Fibroblast of lung (primary cell): ENCODE data around the gene CCDC60. TPM values are rescaled to one million over a fixed set of nuclear protein-coding genes. Genes with fewer than 3 reads are reported as not detected.

ENCODE experiments used
- DNase-seq, 2 donors: peaks; one replicate each; pipeline versions ENCODE4 v3.0.0 to v3.0.0-alpha.2; 2010; ENCODE audit warnings: low read depth in 2 of 2
- H2AFZ ChIP-seq: 2 replicates; pipeline ENCODE4 v1.5.1; 2012; ENCODE audit warnings: low read length, control low read depth, inconsistent platforms
- H3K27ac ChIP-seq: 2 replicates; pipeline ENCODE4 v1.5.1; 2011; ENCODE audit warnings: low read length, control low read depth; ENCODE audit not compliant: insufficient read depth
- H3K27me3 ChIP-seq: 2 replicates; pipeline ENCODE4 v1.5.1; 2011; ENCODE audit warnings: mild to moderate bottlenecking, low read length; ENCODE audit not compliant: control insufficient read depth, insufficient read depth
- H3K36me3 ChIP-seq: 2 replicates; pipeline ENCODE4 v1.5.1; 2011; ENCODE audit warnings: low read length; ENCODE audit not compliant: control insufficient read depth, insufficient read depth
- H3K4me1 ChIP-seq: 2 replicates; pipeline ENCODE4 v1.5.1; 2011; ENCODE audit warnings: low read length; ENCODE audit not compliant: control insufficient read depth, insufficient read depth; ENCODE audit errors: extremely low read depth
- H3K4me2 ChIP-seq: 2 replicates; pipeline ENCODE4 v1.5.1; 2011; ENCODE audit warnings: low read length, control low read depth; ENCODE audit not compliant: insufficient read depth; ENCODE audit errors: extremely low read depth
- H3K4me3 ChIP-seq, 4 experiments: fragments of 200-600 bp in 1 of 4; sonication (generic) in 1 of 4; replicated peaks in 1 of 4; 2 replicates each; pipeline ENCODE4 v1.5.1; 2011 to 2016; ENCODE audit warnings: low read length in 4 of 4, low read depth in 3 of 4, mild to moderate bottlenecking in 3 of 4, control low read depth in 2 of 4, inconsistent platforms in 1 of 4, mixed read lengths in 1 of 4; ENCODE audit not compliant: insufficient read depth in 1 of 4; ENCODE audit errors: control extremely low read depth in 1 of 4
- H3K79me2 ChIP-seq: 2 replicates; pipeline ENCODE4 v1.5.1; 2012; ENCODE audit warnings: mild to moderate bottlenecking, low read length, inconsistent platforms; ENCODE audit not compliant: control insufficient read depth, insufficient read depth
- H3K9ac ChIP-seq: 2 replicates; pipeline ENCODE4 v1.5.1; 2011; ENCODE audit warnings: mild to moderate bottlenecking, low read length, control low read depth; ENCODE audit not compliant: insufficient read depth
- H3K9me3 ChIP-seq: 2 replicates; pipeline ENCODE4 v1.5.1; 2012; ENCODE audit warnings: low read depth, low read length; ENCODE audit not compliant: control insufficient read depth, insufficient read depth
- H4K20me1 ChIP-seq: 2 replicates; pipeline ENCODE4 v1.5.1; 2011; ENCODE audit warnings: low read length; ENCODE audit not compliant: control insufficient read depth, insufficient read depth; ENCODE audit errors: extremely low read depth
- EZH2 ChIP-seq: IDR thresholded peaks from 2 replicates; pipeline ENCODE4 v1.5.1; 2012; ENCODE audit warnings: low read length, control low read depth, mild to moderate bottlenecking; ENCODE audit errors: missing control alignments
- polyA plus RNA-seq, 2 donors: library from polyadenylated mRNA; depleted of rRNA in 1 of 2; stranded (reverse) in 1 of 2; unstranded in 1 of 2; fragments of >200 nt; gene quantifications; 2 replicates each; pipeline ENCODE4 v1.2.1, GENCODE V29; 2011 to 2012; ENCODE audit warnings: missing spikeins in 1 of 2
- total RNA-seq: library from RNA; depleted of rRNA; stranded (reverse); fragments of >200 nt; gene quantifications from 2 replicates; pipeline ENCODE4 v1.2.1, GENCODE V29; 2014
- TF ChIP-seq, protein P1 (sequence below), 2 donors: IDR thresholded peaks in 1 of 2; conservative IDR thresholded peaks in 1 of 2; 1 replicate in 1 of 2; 2 replicates in 1 of 2; pipeline ENCODE4 v1.5.1; 2011 to 2012; ENCODE audit warnings: low read length in 2 of 2, control low read depth in 1 of 2, inconsistent platforms in 1 of 2, low read depth in 1 of 2, mild to moderate bottlenecking in 1 of 2

Gene CCDC60
- total and polyA plus RNA-seq, 2 donors (not counting 1 experiment from before 2014, with no cell fraction given), result not detected

DNA sequence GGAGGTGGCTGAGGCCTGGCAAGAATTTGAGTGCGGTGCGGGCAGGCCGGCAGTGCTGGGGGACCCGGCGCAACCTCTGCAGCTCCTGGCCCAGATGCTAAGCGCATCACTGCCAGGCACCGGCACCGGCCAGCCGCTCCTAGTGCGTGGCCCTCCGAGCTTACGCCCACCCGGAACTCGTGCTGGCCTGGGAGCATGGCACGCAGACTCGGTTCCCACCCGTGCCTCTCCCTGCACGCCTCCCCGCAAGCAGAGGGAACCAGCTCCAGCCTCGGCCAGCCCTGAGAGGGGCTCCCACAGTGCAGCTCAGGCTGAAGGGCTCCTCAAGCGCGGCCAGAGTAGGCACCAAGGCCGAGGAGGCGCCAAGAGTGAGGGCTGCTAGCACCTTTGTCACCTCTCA, 63.7 kb downstream of the CCDC60 start:
- TF ChIP-seq EZH2, result no peak
- TF ChIP-seq, protein P1, sequence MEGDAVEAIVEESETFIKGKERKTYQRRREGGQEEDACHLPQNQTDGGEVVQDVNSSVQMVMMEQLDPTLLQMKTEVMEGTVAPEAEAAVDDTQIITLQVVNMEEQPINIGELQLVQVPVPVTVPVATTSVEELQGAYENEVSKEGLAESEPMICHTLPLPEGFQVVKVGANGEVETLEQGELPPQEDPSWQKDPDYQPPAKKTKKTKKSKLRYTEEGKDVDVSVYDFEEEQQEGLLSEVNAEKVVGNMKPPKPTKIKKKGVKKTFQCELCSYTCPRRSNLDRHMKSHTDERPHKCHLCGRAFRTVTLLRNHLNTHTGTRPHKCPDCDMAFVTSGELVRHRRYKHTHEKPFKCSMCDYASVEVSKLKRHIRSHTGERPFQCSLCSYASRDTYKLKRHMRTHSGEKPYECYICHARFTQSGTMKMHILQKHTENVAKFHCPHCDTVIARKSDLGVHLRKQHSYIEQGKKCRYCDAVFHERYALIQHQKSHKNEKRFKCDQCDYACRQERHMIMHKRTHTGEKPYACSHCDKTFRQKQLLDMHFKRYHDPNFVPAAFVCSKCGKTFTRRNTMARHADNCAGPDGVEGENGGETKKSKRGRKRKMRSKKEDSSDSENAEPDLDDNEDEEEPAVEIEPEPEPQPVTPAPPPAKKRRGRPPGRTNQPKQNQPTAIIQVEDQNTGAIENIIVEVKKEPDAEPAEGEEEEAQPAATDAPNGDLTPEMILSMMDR (conservative IDR thresholded peaks at IDR 0.05 in 1 of 2, IDR thresholded peaks at IDR 0.05 in 1 of 2; ENCODE audit: low read depth in 1 of 2, low read length in 2 of 2), result no peak

GRCh38 chr12:119399301-119399700, 64.8 kb downstream of the CCDC60 start:
- H3K4me3 ChIP-seq, result no peak overlapping the region
- H3K27me3 ChIP-seq, result no peaks in the 10 kb centered on the region
- no peaks in the 10 kb centered on the region for H4K20me1 ChIP-seq
- DNase-seq, result no peak
- no peak overlapping the region for H3K4me2 ChIP-seq
- TF ChIP-seq, protein P1 (conservative IDR thresholded peaks at IDR 0.05 in 1 of 2, IDR thresholded peaks at IDR 0.05 in 1 of 2; ENCODE audit: low read depth in 1 of 2, low read length in 2 of 2), result no peak
- TF ChIP-seq EZH2, result no peak
- H3K4me1 ChIP-seq, result no peaks in the 10 kb centered on the region
- H3K9me3 ChIP-seq, result no peaks in the 10 kb centered on the region
- no peak overlapping the region for H3K9ac ChIP-seq
- no peaks in the 10 kb centered on the region for H3K36me3 ChIP-seq
- no peak overlapping the region for H3K27ac ChIP-seq
- no peaks in the 10 kb centered on the region for H3K79me2 ChIP-seq
- no peak overlapping the region for H2AFZ ChIP-seq

More for the DNA sequence above, 63.7 kb downstream of the CCDC60 start:
- Histone ChIP-seq H3K4me2 (no peak overlapping the region), H3K9ac (no peak overlapping the region), H3K27ac (no peak overlapping the region), H3K27me3 (no peaks in the 10 kb centered on the region), H3K4me1 (no peaks in the 10 kb centered on the region), H3K79me2 (no peaks in the 10 kb centered on the region), H2AFZ (no peak overlapping the region), H3K4me3 (no peak overlapping the region), H3K9me3 (no peaks in the 10 kb centered on the region), H3K36me3 (no peaks in the 10 kb centered on the region), H4K20me1 (no peaks in the 10 kb centered on the region)
- no peak for DNase-seq

DNA sequence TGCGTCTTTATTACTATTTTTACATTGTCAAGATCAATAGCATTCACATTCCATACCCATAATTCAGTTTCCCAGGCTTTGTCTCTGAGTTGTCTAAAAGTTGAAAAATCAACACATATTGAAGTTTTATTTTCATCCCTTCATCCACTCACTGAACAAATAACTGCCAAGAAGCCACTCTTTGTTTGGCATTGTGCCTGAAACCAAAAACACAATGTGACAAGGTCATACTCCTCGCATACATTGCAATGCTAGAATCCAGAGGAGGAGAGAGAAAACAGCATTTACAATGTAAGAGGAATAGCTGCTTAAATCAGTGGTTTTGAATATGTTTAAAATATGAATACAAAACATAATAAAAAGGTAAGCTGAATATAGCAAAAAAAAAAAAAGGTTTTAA, 71.8 kb downstream of the CCDC60 start:
- Histone ChIP-seq H3K4me1 (no peaks in the 10 kb centered on the region), H3K4me2 (no peak overlapping the region), H3K27ac (no peak overlapping the region), H3K9me3 (no peaks in the 10 kb centered on the region), H3K9ac (no peak overlapping the region), H4K20me1 (no peaks in the 10 kb centered on the region), H3K4me3 (no peak overlapping the region), H3K27me3 (no peaks in the 10 kb centered on the region), H2AFZ (no peak overlapping the region), H3K36me3 (no peaks in the 10 kb centered on the region), H3K79me2 (no peaks in the 10 kb centered on the region)
- TF ChIP-seq EZH2, result no peak
- TF ChIP-seq, protein P1 (conservative IDR thresholded peaks at IDR 0.05 in 1 of 2, IDR thresholded peaks at IDR 0.05 in 1 of 2; ENCODE audit: low read depth in 1 of 2, low read length in 2 of 2), result no peak
- no peak for DNase-seq
